HL-60 (cell line): Measurements from ENCODE around the gene PEF1.

Experiments used
- GABPA ChIP-seq: IDR thresholded peaks from 2 replicates; pipeline ENCODE4 v1.6.1; 2012; ENCODE audit warnings: low read depth
- POLR2AphosphoS5 ChIP-seq: IDR thresholded peaks from 2 replicates; pipeline ENCODE4 v1.6.1; 2012; ENCODE audit warnings: low read depth
- SPI1 ChIP-seq: IDR thresholded peaks from 2 replicates; pipeline ENCODE4 v1.6.1; 2012; ENCODE audit warnings: low read depth, mild to moderate bottlenecking, borderline replicate concordance
- TF ChIP-seq, protein P1 (sequence below): IDR thresholded peaks from one replicate; pipeline ENCODE4 v1.5.1; 2011; ENCODE audit warnings: low read length, control low read depth, inconsistent platforms; ENCODE audit not compliant: insufficient read depth
- TF ChIP-seq, protein P2 (sequence below): IDR thresholded peaks from 2 replicates; pipeline ENCODE4 v1.6.1; 2012; ENCODE audit warnings: low read depth; ENCODE audit not compliant: insufficient replicate concordance

DNA sequence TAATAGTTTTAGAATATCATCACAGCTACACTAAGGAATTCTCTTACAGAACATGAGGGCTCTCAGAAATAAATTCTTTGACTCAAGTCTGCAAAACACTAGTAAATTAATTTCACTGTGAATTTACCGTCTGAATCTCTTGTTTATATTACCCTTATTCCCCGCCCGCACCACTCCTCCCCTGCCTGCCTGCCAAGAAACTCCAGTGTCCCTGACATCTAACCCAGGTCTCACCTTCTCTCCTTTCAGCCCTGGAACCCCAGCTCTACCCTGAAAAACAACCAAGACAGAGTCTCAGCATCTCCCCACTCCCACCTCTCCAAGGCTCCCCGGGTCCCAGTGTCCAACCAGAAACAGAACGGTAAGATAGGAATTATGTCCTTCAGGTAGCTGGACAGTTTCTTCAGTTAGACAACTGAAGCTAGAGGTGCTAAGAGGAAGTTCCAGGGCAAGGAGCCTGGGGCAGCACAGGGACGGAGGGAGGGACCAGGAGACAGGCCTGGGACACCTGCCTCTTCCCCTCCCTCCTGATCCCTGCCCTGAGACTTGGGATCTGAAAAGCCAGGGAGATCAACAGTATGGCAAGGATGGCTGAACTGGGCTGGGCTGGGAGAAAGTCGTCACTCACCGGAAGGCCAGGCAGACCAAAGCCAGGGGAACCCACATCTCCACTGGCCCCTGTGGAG lies 43.7 kb upstream of the PEF1 start:
- TF ChIP-seq, protein P1, sequence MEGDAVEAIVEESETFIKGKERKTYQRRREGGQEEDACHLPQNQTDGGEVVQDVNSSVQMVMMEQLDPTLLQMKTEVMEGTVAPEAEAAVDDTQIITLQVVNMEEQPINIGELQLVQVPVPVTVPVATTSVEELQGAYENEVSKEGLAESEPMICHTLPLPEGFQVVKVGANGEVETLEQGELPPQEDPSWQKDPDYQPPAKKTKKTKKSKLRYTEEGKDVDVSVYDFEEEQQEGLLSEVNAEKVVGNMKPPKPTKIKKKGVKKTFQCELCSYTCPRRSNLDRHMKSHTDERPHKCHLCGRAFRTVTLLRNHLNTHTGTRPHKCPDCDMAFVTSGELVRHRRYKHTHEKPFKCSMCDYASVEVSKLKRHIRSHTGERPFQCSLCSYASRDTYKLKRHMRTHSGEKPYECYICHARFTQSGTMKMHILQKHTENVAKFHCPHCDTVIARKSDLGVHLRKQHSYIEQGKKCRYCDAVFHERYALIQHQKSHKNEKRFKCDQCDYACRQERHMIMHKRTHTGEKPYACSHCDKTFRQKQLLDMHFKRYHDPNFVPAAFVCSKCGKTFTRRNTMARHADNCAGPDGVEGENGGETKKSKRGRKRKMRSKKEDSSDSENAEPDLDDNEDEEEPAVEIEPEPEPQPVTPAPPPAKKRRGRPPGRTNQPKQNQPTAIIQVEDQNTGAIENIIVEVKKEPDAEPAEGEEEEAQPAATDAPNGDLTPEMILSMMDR: no peak
- TF ChIP-seq POLR2AphosphoS5 (no peak), SPI1 (no peak), GABPA (no peak)
- TF ChIP-seq, protein P2, sequence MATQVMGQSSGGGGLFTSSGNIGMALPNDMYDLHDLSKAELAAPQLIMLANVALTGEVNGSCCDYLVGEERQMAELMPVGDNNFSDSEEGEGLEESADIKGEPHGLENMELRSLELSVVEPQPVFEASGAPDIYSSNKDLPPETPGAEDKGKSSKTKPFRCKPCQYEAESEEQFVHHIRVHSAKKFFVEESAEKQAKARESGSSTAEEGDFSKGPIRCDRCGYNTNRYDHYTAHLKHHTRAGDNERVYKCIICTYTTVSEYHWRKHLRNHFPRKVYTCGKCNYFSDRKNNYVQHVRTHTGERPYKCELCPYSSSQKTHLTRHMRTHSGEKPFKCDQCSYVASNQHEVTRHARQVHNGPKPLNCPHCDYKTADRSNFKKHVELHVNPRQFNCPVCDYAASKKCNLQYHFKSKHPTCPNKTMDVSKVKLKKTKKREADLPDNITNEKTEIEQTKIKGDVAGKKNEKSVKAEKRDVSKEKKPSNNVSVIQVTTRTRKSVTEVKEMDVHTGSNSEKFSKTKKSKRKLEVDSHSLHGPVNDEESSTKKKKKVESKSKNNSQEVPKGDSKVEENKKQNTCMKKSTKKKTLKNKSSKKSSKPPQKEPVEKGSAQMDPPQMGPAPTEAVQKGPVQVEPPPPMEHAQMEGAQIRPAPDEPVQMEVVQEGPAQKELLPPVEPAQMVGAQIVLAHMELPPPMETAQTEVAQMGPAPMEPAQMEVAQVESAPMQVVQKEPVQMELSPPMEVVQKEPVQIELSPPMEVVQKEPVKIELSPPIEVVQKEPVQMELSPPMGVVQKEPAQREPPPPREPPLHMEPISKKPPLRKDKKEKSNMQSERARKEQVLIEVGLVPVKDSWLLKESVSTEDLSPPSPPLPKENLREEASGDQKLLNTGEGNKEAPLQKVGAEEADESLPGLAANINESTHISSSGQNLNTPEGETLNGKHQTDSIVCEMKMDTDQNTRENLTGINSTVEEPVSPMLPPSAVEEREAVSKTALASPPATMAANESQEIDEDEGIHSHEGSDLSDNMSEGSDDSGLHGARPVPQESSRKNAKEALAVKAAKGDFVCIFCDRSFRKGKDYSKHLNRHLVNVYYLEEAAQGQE: no peak
